ENCODE data around the gene OPCML.

The OPCML gene

DNA sequence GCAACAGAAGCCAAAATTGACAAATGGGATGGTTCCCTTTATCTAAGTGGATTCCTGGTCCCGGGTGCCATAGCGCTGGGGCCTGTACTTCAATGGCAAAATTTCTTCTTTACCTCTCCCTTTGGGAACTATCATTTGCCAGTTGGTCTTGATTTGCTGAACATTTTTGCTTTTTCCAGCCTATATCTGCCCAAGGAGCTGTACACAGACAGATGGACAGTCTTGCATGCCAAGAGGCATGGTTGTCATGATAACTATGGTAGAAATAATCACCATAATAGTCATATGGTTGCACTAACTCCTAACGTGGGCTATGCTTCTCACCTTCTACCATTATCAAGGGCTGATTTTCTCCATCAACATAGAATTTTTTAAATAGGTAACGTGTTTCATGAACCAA lies 1030.9 kb downstream of the OPCML start:
- no peaks in the 10 kb centered on the region for H3K36me3 ChIP-seq (replicated peaks in 1 of 2; ENCODE audit: control insufficient read depth in 2 of 2, insufficient read depth in 2 of 2, low read length in 2 of 2)
- H3K9ac ChIP-seq (ENCODE audit: low read depth, low read length, poor library complexity), result no peak overlapping the region
- H2BK5ac ChIP-seq (ENCODE audit: low read length), result no peak overlapping the region
- no peak overlapping the region for H3K4me3 ChIP-seq (ENCODE audit: low read length in 2 of 2)
- no peak overlapping the region for H2BK120ac ChIP-seq (ENCODE audit: low read depth, low read length)
- H2BK15ac ChIP-seq (ENCODE audit: low read length), result no peak overlapping the region
- no CpG with 5 or more reads among the region's 4 CpGs for WGBS, 2 donors (ENCODE audit: extremely low coverage in 2 of 2, insufficient read length in 2 of 2, insufficient replicate concordance in 1 of 2)
- H3K79me1 ChIP-seq (ENCODE audit: low read depth, low read length), result no peaks in the 10 kb centered on the region
- no peak overlapping the region for H2BK12ac ChIP-seq (ENCODE audit: low read length)
- H2AK5ac ChIP-seq (ENCODE audit: low read depth, low read length), result no peak overlapping the region
- H3K9me3 ChIP-seq (replicated peaks in 1 of 2; ENCODE audit: control insufficient read depth in 2 of 2, insufficient read depth in 1 of 2, low read depth in 1 of 2, low read length in 2 of 2), result no peaks in the 10 kb centered on the region
- H3K18ac ChIP-seq (ENCODE audit: low read length), result no peak overlapping the region
- no peaks in the 10 kb centered on the region for H3K27me3 ChIP-seq (ENCODE audit: control insufficient read depth in 3 of 3, insufficient read depth in 3 of 3, low read depth in 1 of 3, low read length in 3 of 3)
- H3K4ac ChIP-seq (ENCODE audit: low read length), result no peak overlapping the region
- H3K4me2 ChIP-seq (ENCODE audit: insufficient read depth, low read length, poor library complexity, severe bottlenecking), result no peak overlapping the region
- no peak overlapping the region for H3K14ac ChIP-seq (ENCODE audit: low read length)
- no peak overlapping the region for H4K8ac ChIP-seq (ENCODE audit: low read depth, low read length)
- DNase-seq (ENCODE audit: low spot score), result no peak
- H3K23ac ChIP-seq (ENCODE audit: low read depth, low read length, poor library complexity), result no peak overlapping the region
- H4K91ac ChIP-seq (ENCODE audit: low read depth, low read length, poor library complexity), result no peak overlapping the region
- H2AFZ ChIP-seq (ENCODE audit: low read length), result no peak overlapping the region
- H3K27ac ChIP-seq (replicated peaks; ENCODE audit: low read length), result no peak overlapping the region
- H3K4me1 ChIP-seq (ENCODE audit: control insufficient read depth in 2 of 2, insufficient read depth in 1 of 2, low read depth in 1 of 2, low read length in 2 of 2), result peaks cover 0 to 4% of the 10 kb centered on the region in 2 donors

DNA sequence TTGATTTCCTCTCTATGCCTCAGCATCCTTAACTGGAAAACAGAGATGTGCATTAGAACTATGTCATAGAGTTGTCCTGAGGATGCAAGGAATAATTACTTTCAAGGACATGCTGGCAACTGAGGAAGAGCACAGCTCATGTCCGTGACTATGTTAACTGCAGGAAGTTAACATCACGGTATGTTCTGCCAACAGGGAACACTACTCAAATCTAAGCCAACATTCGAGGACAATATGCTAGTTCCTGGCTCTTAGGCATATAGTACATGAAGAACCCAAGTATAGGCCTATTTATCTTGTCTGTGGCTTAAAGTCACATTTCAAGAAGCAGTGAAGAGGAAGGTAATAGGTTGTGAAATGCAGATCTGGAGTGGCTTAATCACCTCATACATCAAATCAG lies 1032.6 kb downstream of the OPCML start:
- no peak overlapping the region for H3K23ac ChIP-seq (ENCODE audit: low read depth, low read length, poor library complexity)
- H2AFZ ChIP-seq (ENCODE audit: low read length), result no peak overlapping the region
- no peak overlapping the region for H3K18ac ChIP-seq (ENCODE audit: low read length)
- H3K4me3 ChIP-seq (ENCODE audit: low read length in 2 of 2), result no peak overlapping the region
- no peaks in the 10 kb centered on the region for H3K9me3 ChIP-seq (replicated peaks in 1 of 2; ENCODE audit: control insufficient read depth in 2 of 2, insufficient read depth in 1 of 2, low read depth in 1 of 2, low read length in 2 of 2)
- no peak overlapping the region for H3K14ac ChIP-seq (ENCODE audit: low read length)
- no peak overlapping the region for H2BK12ac ChIP-seq (ENCODE audit: low read length)
- H2BK5ac ChIP-seq (ENCODE audit: low read length), result no peak overlapping the region
- H2BK120ac ChIP-seq (ENCODE audit: low read depth, low read length), result no peak overlapping the region
- no peaks in the 10 kb centered on the region for H3K27me3 ChIP-seq (ENCODE audit: control insufficient read depth in 3 of 3, insufficient read depth in 3 of 3, low read depth in 1 of 3, low read length in 3 of 3)
- no peak overlapping the region for H3K9ac ChIP-seq (ENCODE audit: low read depth, low read length, poor library complexity)
- WGBS, 2 donors (ENCODE audit: extremely low coverage in 2 of 2, insufficient read length in 2 of 2, insufficient replicate concordance in 1 of 2), result no CpG with 5 or more reads among the region's 3 CpGs
- no peak overlapping the region for H3K4me2 ChIP-seq (ENCODE audit: insufficient read depth, low read length, poor library complexity, severe bottlenecking)
- no peaks in the 10 kb centered on the region for H3K79me1 ChIP-seq (ENCODE audit: low read depth, low read length)
- H2AK5ac ChIP-seq (ENCODE audit: low read depth, low read length), result no peak overlapping the region
- no peak overlapping the region for H2BK15ac ChIP-seq (ENCODE audit: low read length)
- no peak overlapping the region for H3K27ac ChIP-seq (replicated peaks; ENCODE audit: low read length)
- H4K91ac ChIP-seq (ENCODE audit: low read depth, low read length, poor library complexity), result no peak overlapping the region
- H3K4me1 ChIP-seq (ENCODE audit: control insufficient read depth in 2 of 2, insufficient read depth in 1 of 2, low read depth in 1 of 2, low read length in 2 of 2), result peaks cover 0 to 3% of the 10 kb centered on the region in 2 donors
- H4K8ac ChIP-seq (ENCODE audit: low read depth, low read length), result no peak overlapping the region
- no peak for DNase-seq (ENCODE audit: low spot score)
- no peaks in the 10 kb centered on the region for H3K36me3 ChIP-seq (replicated peaks in 1 of 2; ENCODE audit: control insufficient read depth in 2 of 2, insufficient read depth in 2 of 2, low read length in 2 of 2)
- H3K4ac ChIP-seq (ENCODE audit: low read length), result no peak overlapping the region

DNA sequence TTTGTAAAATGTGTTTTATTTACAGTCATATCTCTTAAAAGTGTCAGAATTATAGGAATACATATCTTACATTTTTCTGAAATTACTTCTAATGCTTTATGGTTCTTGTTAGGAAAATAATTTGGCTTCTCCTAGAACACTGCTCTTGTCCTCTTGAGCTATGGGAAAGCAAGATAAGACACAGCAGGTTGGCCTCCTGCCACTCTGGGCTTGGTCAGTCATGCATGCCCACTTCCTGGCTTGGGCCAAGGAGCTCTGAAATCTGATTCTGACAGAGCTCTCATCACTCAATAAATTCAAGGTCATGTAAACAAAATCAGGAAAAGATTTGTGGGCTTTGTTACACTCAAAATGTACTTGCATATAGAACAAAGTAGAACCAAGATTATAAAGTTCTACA lies 1036.0 kb downstream of the OPCML start:
- Histone ChIP-seq H3K4me2 (ENCODE audit: insufficient read depth, low read length, poor library complexity, severe bottlenecking) (no peak overlapping the region), H3K79me1 (ENCODE audit: low read depth, low read length) (no peaks in the 10 kb centered on the region), H3K23ac (ENCODE audit: low read depth, low read length, poor library complexity) (no peak overlapping the region), H4K8ac (ENCODE audit: low read depth, low read length) (no peak overlapping the region), H4K91ac (ENCODE audit: low read depth, low read length, poor library complexity) (no peak overlapping the region), H2AK5ac (ENCODE audit: low read depth, low read length) (no peak overlapping the region), H2BK120ac (ENCODE audit: low read depth, low read length) (no peak overlapping the region), H2BK15ac (ENCODE audit: low read length) (no peak overlapping the region), H3K27ac (replicated peaks; ENCODE audit: low read length) (no peak overlapping the region), H3K36me3 (replicated peaks in 1 of 2; ENCODE audit: control insufficient read depth in 2 of 2, insufficient read depth in 2 of 2, low read length in 2 of 2) (no peaks in the 10 kb centered on the region), H2BK5ac (ENCODE audit: low read length) (no peak overlapping the region), H3K9me3 (replicated peaks in 1 of 2; ENCODE audit: control insufficient read depth in 2 of 2, insufficient read depth in 1 of 2, low read depth in 1 of 2, low read length in 2 of 2) (no peaks in the 10 kb centered on the region), H3K18ac (ENCODE audit: low read length) (no peak overlapping the region), H2AFZ (ENCODE audit: low read length) (no peak overlapping the region), H3K27me3 (ENCODE audit: control insufficient read depth in 3 of 3, insufficient read depth in 3 of 3, low read depth in 1 of 3, low read length in 3 of 3) (no peaks in the 10 kb centered on the region), H3K4ac (ENCODE audit: low read length) (no peak overlapping the region), H3K14ac (ENCODE audit: low read length) (no peak overlapping the region), H3K4me3 (ENCODE audit: low read length in 2 of 2) (no peak overlapping the region), H3K9ac (ENCODE audit: low read depth, low read length, poor library complexity) (no peak overlapping the region), H3K4me1 (ENCODE audit: control insufficient read depth in 2 of 2, insufficient read depth in 1 of 2, low read depth in 1 of 2, low read length in 2 of 2) (no peaks in the 10 kb centered on the region), H2BK12ac (ENCODE audit: low read length) (no peak overlapping the region)
- no peak for DNase-seq (ENCODE audit: low spot score)

DNA sequence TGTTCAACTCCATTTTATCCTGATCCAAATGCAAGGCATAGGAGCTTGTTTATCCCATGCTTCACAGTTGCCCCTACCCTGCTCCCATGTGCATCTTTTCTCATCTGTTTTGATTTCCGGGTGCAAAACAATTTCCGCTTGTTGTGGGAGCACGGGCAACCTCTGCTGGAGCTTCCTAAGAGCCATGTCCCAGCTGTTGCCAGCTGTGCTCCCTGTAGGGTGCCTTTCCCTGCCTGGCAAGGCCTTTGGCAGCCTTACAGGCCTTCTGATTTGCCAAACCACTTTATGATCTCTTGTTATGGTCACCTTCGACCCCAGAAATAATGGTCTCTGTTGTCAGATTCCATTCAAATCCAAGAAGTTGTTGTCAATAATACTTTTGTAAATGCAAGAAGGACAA lies 1038.5 kb downstream of the OPCML start:
- Histone ChIP-seq H3K9me3 (replicated peaks in 1 of 2; ENCODE audit: control insufficient read depth in 2 of 2, insufficient read depth in 1 of 2, low read depth in 1 of 2, low read length in 2 of 2) (no peaks in the 10 kb centered on the region), H2BK15ac (ENCODE audit: low read length) (no peak overlapping the region), H3K4me1 (ENCODE audit: control insufficient read depth in 2 of 2, insufficient read depth in 1 of 2, low read depth in 1 of 2, low read length in 2 of 2) (no peaks in the 10 kb centered on the region), H2AK5ac (ENCODE audit: low read depth, low read length) (no peak overlapping the region), H4K91ac (ENCODE audit: low read depth, low read length, poor library complexity) (no peak overlapping the region), H3K4ac (ENCODE audit: low read length) (no peak overlapping the region), H2BK120ac (ENCODE audit: low read depth, low read length) (no peak overlapping the region), H2BK12ac (ENCODE audit: low read length) (no peak overlapping the region), H3K18ac (ENCODE audit: low read length) (no peak overlapping the region), H3K4me2 (ENCODE audit: insufficient read depth, low read length, poor library complexity, severe bottlenecking) (no peak overlapping the region), H3K14ac (ENCODE audit: low read length) (no peak overlapping the region), H3K9ac (ENCODE audit: low read depth, low read length, poor library complexity) (no peak overlapping the region), H2BK5ac (ENCODE audit: low read length) (no peak overlapping the region), H4K8ac (ENCODE audit: low read depth, low read length) (no peak overlapping the region), H3K4me3 (ENCODE audit: low read length in 2 of 2) (no peak overlapping the region), H3K79me1 (ENCODE audit: low read depth, low read length) (no peaks in the 10 kb centered on the region), H2AFZ (ENCODE audit: low read length) (no peak overlapping the region), H3K27ac (replicated peaks; ENCODE audit: low read length) (no peak overlapping the region), H3K27me3 (ENCODE audit: control insufficient read depth in 3 of 3, insufficient read depth in 3 of 3, low read depth in 1 of 3, low read length in 3 of 3) (no peaks in the 10 kb centered on the region), H3K23ac (ENCODE audit: low read depth, low read length, poor library complexity) (no peak overlapping the region), H3K36me3 (replicated peaks in 1 of 2; ENCODE audit: control insufficient read depth in 2 of 2, insufficient read depth in 2 of 2, low read length in 2 of 2) (no peaks in the 10 kb centered on the region)
- no CpG with 5 or more reads among the region's 4 CpGs for WGBS, 2 donors (ENCODE audit: extremely low coverage in 2 of 2, insufficient read length in 2 of 2, insufficient replicate concordance in 1 of 2)
- DNase-seq (ENCODE audit: low spot score), result no peak
